Measurements from ENCODE around the gene SCRT2. TPM values are rescaled to one million over a fixed set of nuclear protein-coding genes. Genes with fewer than 3 reads are reported as not detected.
"Not testable (repeated sequence)": the region's sequence is repeated elsewhere in the genome, so short reads cannot be mapped to it uniquely, and the experiment has no call there.

SCRT2 gene
- total RNA-seq, 4 donors from 2014 or later, result not detected

DNA sequence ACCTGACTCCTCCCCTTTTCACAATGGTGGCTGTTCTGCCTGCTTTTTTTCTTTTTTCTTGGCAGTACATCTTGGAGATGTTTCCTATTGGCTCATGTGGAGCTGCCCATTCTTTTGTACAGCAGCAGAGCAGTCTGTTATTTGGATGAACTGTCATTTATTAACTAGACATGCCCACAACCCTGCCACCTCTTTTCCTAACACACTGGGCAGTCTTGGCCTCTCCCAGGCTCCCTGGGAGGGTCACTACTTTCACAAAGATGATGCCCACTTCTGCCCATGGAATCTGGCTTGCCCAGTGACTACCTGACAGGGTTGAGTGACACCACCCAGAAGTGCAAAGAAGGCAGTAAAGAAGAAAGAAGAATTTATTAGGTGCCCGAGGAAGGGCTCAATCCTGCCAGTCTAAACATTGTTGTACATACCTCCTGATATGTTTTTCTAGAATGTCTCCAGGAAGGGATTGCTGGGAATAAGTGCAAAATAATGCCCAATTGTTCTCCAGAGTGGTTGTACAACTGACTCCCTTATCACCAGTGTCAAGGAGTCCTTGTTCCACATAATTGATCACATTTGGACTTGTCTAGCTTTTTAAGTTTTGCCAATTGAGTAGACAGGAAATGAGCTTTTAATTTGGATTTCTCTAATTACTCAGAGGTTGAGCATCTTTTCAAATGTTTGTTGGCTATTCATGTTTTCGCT, 19.7 kb upstream of the SCRT2 start:
- intact Hi-C loops (cut with DNase I), result no loop called here
- DNase-seq, result no peak
- WGBS, 2 donors, result 49 to 55% methylated on average over 2 of the region's 2 CpGs
- Histone ChIP-seq H3K27ac (no peak overlapping the region), H3K27me3 (no peaks in the 10 kb centered on the region), H3K4me3 (replicated peaks in 1 of 3) (no peak overlapping the region), H3K4me1 (no peaks in the 10 kb centered on the region), H3K36me3 (no peaks in the 10 kb centered on the region), H3K9me3 (no peaks in the 10 kb centered on the region)
- no peak for TF ChIP-seq POLR2A (IDR thresholded peaks at IDR 0.05)
- TF ChIP-seq, protein P1, sequence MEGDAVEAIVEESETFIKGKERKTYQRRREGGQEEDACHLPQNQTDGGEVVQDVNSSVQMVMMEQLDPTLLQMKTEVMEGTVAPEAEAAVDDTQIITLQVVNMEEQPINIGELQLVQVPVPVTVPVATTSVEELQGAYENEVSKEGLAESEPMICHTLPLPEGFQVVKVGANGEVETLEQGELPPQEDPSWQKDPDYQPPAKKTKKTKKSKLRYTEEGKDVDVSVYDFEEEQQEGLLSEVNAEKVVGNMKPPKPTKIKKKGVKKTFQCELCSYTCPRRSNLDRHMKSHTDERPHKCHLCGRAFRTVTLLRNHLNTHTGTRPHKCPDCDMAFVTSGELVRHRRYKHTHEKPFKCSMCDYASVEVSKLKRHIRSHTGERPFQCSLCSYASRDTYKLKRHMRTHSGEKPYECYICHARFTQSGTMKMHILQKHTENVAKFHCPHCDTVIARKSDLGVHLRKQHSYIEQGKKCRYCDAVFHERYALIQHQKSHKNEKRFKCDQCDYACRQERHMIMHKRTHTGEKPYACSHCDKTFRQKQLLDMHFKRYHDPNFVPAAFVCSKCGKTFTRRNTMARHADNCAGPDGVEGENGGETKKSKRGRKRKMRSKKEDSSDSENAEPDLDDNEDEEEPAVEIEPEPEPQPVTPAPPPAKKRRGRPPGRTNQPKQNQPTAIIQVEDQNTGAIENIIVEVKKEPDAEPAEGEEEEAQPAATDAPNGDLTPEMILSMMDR (IDR thresholded peaks at IDR 0.05), result no peak

DNA sequence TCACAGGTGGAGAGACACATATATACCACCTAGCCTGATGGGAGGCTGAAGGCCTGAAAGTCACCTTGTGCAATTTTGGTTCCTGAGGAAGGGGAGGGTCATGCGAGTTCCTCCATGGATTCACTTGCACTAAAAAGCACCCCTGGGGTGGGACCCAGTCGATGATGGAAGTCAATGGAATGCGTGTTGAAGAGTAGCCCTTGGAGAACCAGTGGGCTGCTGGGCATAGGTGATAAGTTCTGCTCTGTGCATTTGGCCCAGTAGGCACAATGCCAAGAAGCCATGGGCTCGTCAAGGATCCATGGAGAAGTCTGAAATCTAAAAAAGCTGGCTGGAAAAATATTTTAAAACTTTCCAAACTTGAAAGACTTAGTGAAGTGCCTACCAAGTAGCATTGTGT, 18.9 kb upstream of the SCRT2 start:
- intact Hi-C loops (cut with DNase I), result no loop called here
- Histone ChIP-seq H3K27me3 (no peaks in the 10 kb centered on the region), H3K27ac (no peak overlapping the region), H3K9me3 (no peaks in the 10 kb centered on the region), H3K36me3 (no peaks in the 10 kb centered on the region), H3K4me1 (no peaks in the 10 kb centered on the region), H3K4me3 (replicated peaks in 1 of 3) (no peak overlapping the region)
- TF ChIP-seq, protein P1 (IDR thresholded peaks at IDR 0.05), result no peak
- TF ChIP-seq POLR2A (IDR thresholded peaks at IDR 0.05), result no peak
- 55 to 71% methylated on average over 3 to 4 of the region's 4 CpGs for WGBS, 2 donors
- no peak for DNase-seq

DNA sequence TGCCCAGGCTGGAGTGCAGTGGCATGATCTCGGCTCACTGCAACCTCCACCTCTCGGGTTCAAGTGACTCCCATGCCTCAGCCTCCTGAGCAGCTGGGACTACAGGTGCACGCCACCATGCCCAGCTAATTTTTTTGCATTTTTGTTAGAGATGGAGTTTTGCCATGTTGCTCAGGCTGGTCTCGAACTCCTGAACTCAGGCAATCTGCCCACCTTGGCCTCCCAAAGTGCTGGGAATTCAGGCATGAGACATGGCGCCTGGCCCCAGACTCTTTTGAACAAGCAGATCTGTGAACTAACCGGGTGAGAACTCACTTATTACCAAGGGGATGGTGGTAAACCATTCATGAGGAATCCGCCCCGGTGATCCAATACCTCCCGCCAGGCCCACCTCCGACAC, 18.2 kb upstream of the SCRT2 start:
- DNase-seq; H3K27ac ChIP-seq; H3K4me3 ChIP-seq (replicated peaks in 1 of 3); intact Hi-C loops (cut with DNase I); H3K27me3 ChIP-seq; H3K9me3 ChIP-seq; H3K4me1 ChIP-seq; H3K36me3 ChIP-seq: not testable (repeated sequence)
- 90 to 97% methylated on average over 10 of the region's 10 CpGs for WGBS, 2 donors

GRCh38 chr20:692044-692443, 16.4 kb upstream of the SCRT2 start:
- Histone ChIP-seq H3K27ac (no peak overlapping the region), H3K4me3 (replicated peaks in 1 of 3) (no peak overlapping the region), H3K27me3 (no peaks in the 10 kb centered on the region), H3K36me3 (no peaks in the 10 kb centered on the region), H3K9me3 (no peaks in the 10 kb centered on the region), H3K4me1 (no peaks in the 10 kb centered on the region)
- 56 to 71% methylated on average over 1 of the region's 1 CpG for WGBS, 2 donors
- intact Hi-C loops (cut with DNase I), result no loop called here
- no peak for TF ChIP-seq POLR2A (IDR thresholded peaks at IDR 0.05)
- TF ChIP-seq, protein P1 (IDR thresholded peaks at IDR 0.05), result no peak
- DNase-seq, result no peak

- WGBS, 2 donors, result 51 to 54% methylated on average over 1 of the region's 1 CpG
- no peaks in the 10 kb centered on the region for H3K36me3 ChIP-seq
- no peaks in the 10 kb centered on the region for H3K4me1 ChIP-seq
- TF ChIP-seq POLR2A (IDR thresholded peaks at IDR 0.05), result no peak
- TF ChIP-seq, protein P1 (IDR thresholded peaks at IDR 0.05), result no peak
- no peak overlapping the region for H3K4me3 ChIP-seq (replicated peaks in 1 of 3)
- intact Hi-C loops (cut with DNase I), result no loop called here
- H3K27me3 ChIP-seq, result no peaks in the 10 kb centered on the region
- no peaks in the 10 kb centered on the region for H3K9me3 ChIP-seq
- DNase-seq, result no peak
- no peak overlapping the region for H3K27ac ChIP-seq
These were observed 14.3 kb upstream of the SCRT2 start for GRCh38 chr20:689947-690346.

Measured in thyroid gland (tissue), 4 donors.